H9 (cell line): ENCODE results near the gene CROCC2. TPM values are rescaled to one million over a fixed set of nuclear protein-coding genes. Genes with fewer than 3 reads are reported as not detected.

Experiments used
- DNase-seq: peaks from one replicate; pipeline ENCODE4 v3.0.0-alpha.2; 2017
- H2AFZ ChIP-seq: one replicate; pipeline ENCODE4 v1.6.1; 2013; ENCODE audit warnings: mild to moderate bottlenecking, low read length, control low read depth, moderate library complexity
- H2AK5ac ChIP-seq: 2 replicates; pipeline ENCODE4 v1.6.1; 2013; ENCODE audit warnings: low read length, control low read depth, mixed read lengths; ENCODE audit not compliant: insufficient read length
- H2BK120ac ChIP-seq: one replicate; pipeline ENCODE4 v1.6.1; 2013; ENCODE audit warnings: low read depth, mild to moderate bottlenecking, low read length, control low read depth, inconsistent platforms; ENCODE audit not compliant: poor library complexity, severe bottlenecking
- H2BK12ac ChIP-seq: 2 replicates; pipeline ENCODE4 v1.6.1; 2013; ENCODE audit warnings: low read length, control low read depth, mixed read lengths, low read depth; ENCODE audit not compliant: insufficient read length
- H2BK15ac ChIP-seq: 2 replicates; pipeline ENCODE4 v1.6.1; 2013; ENCODE audit warnings: low read depth, low read length, control low read depth
- H2BK20ac ChIP-seq: one replicate; pipeline ENCODE4 v1.6.1; 2013; ENCODE audit warnings: low read depth, mild to moderate bottlenecking, low read length, control low read depth, inconsistent platforms; ENCODE audit not compliant: poor library complexity, severe bottlenecking
- H2BK5ac ChIP-seq: 2 replicates; pipeline ENCODE4 v1.6.1; 2013; ENCODE audit warnings: low read length, control low read depth, mixed read lengths; ENCODE audit not compliant: insufficient read length
- H3K14ac ChIP-seq: 2 replicates; pipeline ENCODE4 v1.6.1; 2013; ENCODE audit warnings: low read length, control low read depth; ENCODE audit not compliant: insufficient read depth
- H3K18ac ChIP-seq: 2 replicates; pipeline ENCODE4 v1.6.1; 2013; ENCODE audit warnings: low read depth, mild to moderate bottlenecking, mixed read lengths, low read length, control low read depth; ENCODE audit not compliant: insufficient read length
- H3K23ac ChIP-seq: 2 replicates; pipeline ENCODE4 v1.6.1; 2013; ENCODE audit warnings: low read length, control low read depth, mixed read lengths, low read depth; ENCODE audit not compliant: insufficient read length
- H3K23me2 ChIP-seq: 2 replicates; pipeline ENCODE4 v1.6.1; 2013; ENCODE audit warnings: low read depth, mild to moderate bottlenecking, mixed read lengths, low read length, control low read depth; ENCODE audit not compliant: insufficient read length, poor library complexity, severe bottlenecking
- H3K27ac ChIP-seq: 2 replicates; pipeline ENCODE4 v1.5.1; 2013; ENCODE audit warnings: low read length, control low read depth, mixed read lengths, low read depth; ENCODE audit not compliant: insufficient read length
- H3K27me3 ChIP-seq: 2 replicates; pipeline ENCODE4 v1.6.1; 2013; ENCODE audit warnings: low read length, control low read depth, inconsistent platforms; ENCODE audit not compliant: insufficient read depth
- H3K4ac ChIP-seq: 2 replicates; pipeline ENCODE4 v1.6.1; 2013; ENCODE audit warnings: low read depth, mild to moderate bottlenecking, control low read depth, inconsistent platforms, low read length, moderate library complexity
- H3K4me1 ChIP-seq: 2 replicates; pipeline ENCODE4 v1.6.1; 2013; ENCODE audit warnings: low read length, control low read depth, inconsistent platforms; ENCODE audit not compliant: insufficient read depth
- H3K4me2 ChIP-seq: 2 replicates; pipeline ENCODE4 v1.6.1; 2013; ENCODE audit warnings: low read length, control low read depth, mixed read lengths; ENCODE audit not compliant: insufficient read length, insufficient read depth
- H3K56ac ChIP-seq: 2 replicates; pipeline ENCODE4 v1.6.1; 2013; ENCODE audit warnings: low read depth, mild to moderate bottlenecking, mixed read lengths, low read length, control low read depth; ENCODE audit not compliant: insufficient read length
- H3K79me1 ChIP-seq: 2 replicates; pipeline ENCODE4 v1.6.1; 2013; ENCODE audit warnings: low read depth, mild to moderate bottlenecking, moderate library complexity, low read length, control low read depth, inconsistent platforms; ENCODE audit not compliant: insufficient read depth, poor library complexity, severe bottlenecking
- H3K79me2 ChIP-seq: 2 replicates; pipeline ENCODE4 v1.6.1; 2013; ENCODE audit warnings: low read length, control low read depth, inconsistent platforms; ENCODE audit not compliant: insufficient read depth
- H3K9ac ChIP-seq: 2 replicates; pipeline ENCODE4 v1.6.1; 2013; ENCODE audit warnings: low read length, control low read depth, mixed read lengths; ENCODE audit not compliant: insufficient read length; ENCODE audit errors: extremely low read depth
- H3K9me3 ChIP-seq: one replicate; pipeline ENCODE4 v1.6.1; 2013; ENCODE audit warnings: low read depth, low read length, inconsistent platforms; ENCODE audit not compliant: control insufficient read depth
- H3T11ph ChIP-seq: one replicate; pipeline ENCODE4 v1.6.1; 2013; ENCODE audit warnings: mild to moderate bottlenecking, low read length, control low read depth, inconsistent platforms
- H4K20me1 ChIP-seq: one replicate; pipeline ENCODE4 v1.6.1; 2013; ENCODE audit not compliant: control insufficient read depth, insufficient read length, insufficient read depth
- H4K5ac ChIP-seq: 2 replicates; pipeline ENCODE4 v1.6.1; 2013; ENCODE audit warnings: low read depth, mild to moderate bottlenecking, mixed read lengths, low read length, control low read depth; ENCODE audit not compliant: insufficient read length
- H4K8ac ChIP-seq: replicated peaks from 2 replicates; pipeline ENCODE4 v1.6.1; 2013; ENCODE audit warnings: low read length, control low read depth, mixed read lengths, low read depth; ENCODE audit not compliant: insufficient read length
- H4K91ac ChIP-seq: 2 replicates; pipeline ENCODE4 v1.6.1; 2013; ENCODE audit warnings: low read depth, mild to moderate bottlenecking, moderate library complexity, mixed read lengths, low read length, control low read depth; ENCODE audit not compliant: insufficient read length
- H3K27ac Mint-ChIP-seq, 3 experiments: 2 replicates in 2 of 3; 3 replicates in 1 of 3; pipeline ENCODE4 v1.8.0; 2020 to 2021; ENCODE audit warnings: mixed read lengths in 3 of 3, mild to moderate bottlenecking in 1 of 3, moderate library complexity in 1 of 3
- H3K27me3 Mint-ChIP-seq: 2 replicates; pipeline ENCODE4 v1.8.0; 2021; ENCODE audit warnings: low read depth, mild to moderate bottlenecking, moderate library complexity, mixed read lengths
- H3K36me3 Mint-ChIP-seq, 3 experiments: 2 replicates in 2 of 3; 3 replicates in 1 of 3; pipeline ENCODE4 v1.8.0; 2020 to 2021; ENCODE audit warnings: low read depth in 3 of 3, mixed read lengths in 3 of 3; ENCODE audit not compliant: insufficient read depth in 1 of 3
- H3K4me1 Mint-ChIP-seq, 2 experiments: 2 replicates each; pipeline ENCODE4 v1.8.0; 2020; ENCODE audit warnings: mixed read lengths in 2 of 2
- H3K4me3 Mint-ChIP-seq, 2 experiments: 2 replicates in 1 of 2; 3 replicates in 1 of 2; pipeline ENCODE4 v1.8.0; 2020 to 2021; ENCODE audit warnings: mild to moderate bottlenecking in 2 of 2, mixed read lengths in 2 of 2, moderate library complexity in 1 of 2
- H3K9me3 Mint-ChIP-seq, 2 experiments: 2 replicates in 1 of 2; 3 replicates in 1 of 2; pipeline ENCODE4 v1.8.0; 2020; ENCODE audit warnings: mild to moderate bottlenecking in 2 of 2, mixed read lengths in 2 of 2, moderate library complexity in 1 of 2
- CTCF ChIP-seq: fragments of 200-600 bp; sonication (generic); conservative IDR thresholded peaks from 3 replicates; pipeline ENCODE4 v1.8.0; 2021; ENCODE audit warnings: antibody characterized with exemption, mild to moderate bottlenecking
- WGBS: extraction: QIAGEN DNeasy Blood & Tissue Kit; methylation state at CpG from one replicate; pipeline ENCODE4 v1.1.7; 2013; ENCODE audit warnings: missing lambda C conversion rate, low lambda C conversion rate, mixed read lengths; ENCODE audit not compliant: insufficient read length; ENCODE audit errors: extremely low coverage; 5-methylcytosine and 5-hydroxymethylcytosine counted together
- total RNA-seq: library from RNA; stranded (reverse); gene quantifications from 2 replicates; pipeline ENCODE4 v1.2.1, GENCODE V29; 2021

The CROCC2 gene
- total RNA-seq, 1 experiment from 2014 or later = not detected

GRCh38 chr2:240868286-240869108, 37.6 kb upstream of the CROCC2 start, which contains the start of gene AGXT:
Gene AGXT, plus strand, starts transcription at chr2:240868824. Its CDS starts 42 bp downstream, at chr2:240868866.
- Histone ChIP-seq H3K56ac (no peak within 1 kb of the TSS), H4K5ac (no peak within 1 kb of the TSS), H3K79me1 (no peaks in the 10 kb centered on the region), H3K4me1 (no peaks in the 10 kb centered on the region), H2BK12ac (no peak within 1 kb of the TSS), H3K4ac (no peak within 1 kb of the TSS), H2AK5ac (no peak within 1 kb of the TSS), H4K8ac (no peak within 1 kb of the TSS), H2AFZ (no peak within 1 kb of the TSS), H4K20me1 (no peaks in the 10 kb centered on the region), H3K14ac (no peak within 1 kb of the TSS; the same call in 1 of the 2 replicates), H3K79me2 (no peaks in the 10 kb centered on the region), H2BK20ac (no peak within 1 kb of the TSS), H3K23me2 (no peaks in the 10 kb centered on the region), H4K91ac (no peak within 1 kb of the TSS), H3K18ac (no peak within 1 kb of the TSS), H3K27ac (no peak within 1 kb of the TSS), H3T11ph (no peak within 1 kb of the TSS), H3K9me3 (no peaks in the 10 kb centered on the region), H2BK15ac (no peak within 1 kb of the TSS), H3K27me3 (no peaks in the 10 kb centered on the region), H3K9ac (no peak within 1 kb of the TSS), H2BK120ac (no peak within 1 kb of the TSS), H3K4me2 (no peak within 1 kb of the TSS), H2BK5ac (no peak within 1 kb of the TSS), H3K23ac (no peak within 1 kb of the TSS)
- WGBS = no CpG with 5 or more reads among the region's 21 CpGs
- Mint-ChIP-seq H3K9me3 (no peaks in the 10 kb centered on the region), H3K4me1 (no peaks in the 10 kb centered on the region; a peak in 1 of 4 replicates), H3K27ac (no peak within 1 kb of the TSS; a peak in 1 of 7 replicates), H3K36me3 (no peaks in the 10 kb centered on the region; a peak in 1 of 7 replicates), H3K4me3 (no peak within 1 kb of the TSS; a peak in 1 of 5 replicates), H3K27me3 (peaks cover 2% of the 10 kb centered on the region; the same call in 1 of the 2 replicates)
- no peak for TF ChIP-seq CTCF
- DNase-seq = no peak
